Measurements from ENCODE around the gene PIGR.
"Not testable (repeated sequence)": the region's sequence is repeated elsewhere in the genome, so short reads cannot be mapped to it uniquely, and the experiment has no call there.

PIGR gene

GRCh38 chr1:206931709-206932108 lies 14.6 kb downstream of the PIGR start:
- DNase-seq (ENCODE audit: low read depth), result no peak
- Histone ChIP-seq H3K27me3 (replicated peaks; ENCODE audit: control insufficient read depth, insufficient read depth, low read length) (peaks cover 34% of the 10 kb centered on the region), H3K4me3 (ENCODE audit: low read length) (no peak overlapping the region)

DNA sequence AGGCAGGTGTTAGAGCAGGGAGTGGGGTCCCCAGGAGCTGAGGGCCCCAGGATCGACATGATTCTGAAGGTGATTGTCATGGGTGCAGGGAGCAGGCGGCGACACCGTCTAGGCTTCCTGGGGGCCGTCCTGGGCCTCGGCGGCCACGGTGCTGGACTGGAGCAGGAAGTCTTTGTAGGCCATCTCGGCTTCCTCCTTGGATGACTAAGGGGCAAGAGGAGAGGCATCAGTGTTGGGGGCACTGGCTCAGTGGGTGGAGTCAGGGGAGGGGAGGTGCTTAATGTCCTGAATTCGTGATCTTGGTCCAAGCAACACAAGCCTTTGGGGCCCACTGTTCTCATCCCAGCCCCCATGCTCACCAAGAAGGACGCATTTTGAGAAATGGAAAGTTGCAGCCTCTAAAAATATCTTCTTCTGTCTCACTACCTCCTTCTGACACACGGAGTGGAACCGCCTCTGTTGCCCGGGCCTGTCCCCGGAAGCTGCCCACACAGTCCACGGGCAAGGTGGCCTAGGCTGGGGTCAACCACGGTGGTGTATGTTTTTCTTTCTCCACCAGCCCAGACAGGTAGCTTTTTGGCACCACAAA lies 16.0 kb downstream of the PIGR start:
- Histone ChIP-seq H3K27me3 (replicated peaks; ENCODE audit: control insufficient read depth, insufficient read depth, low read length) (peaks cover 22% of the 10 kb centered on the region), H3K4me3 (ENCODE audit: low read length) (no peak overlapping the region), H3K36me3 (ENCODE audit: control insufficient read depth, insufficient read depth, low read length, severe bottlenecking) (no peaks in the 10 kb centered on the region), H3K4me1 (ENCODE audit: control insufficient read depth, insufficient read depth, low read length) (no peaks in the 10 kb centered on the region), H3K9me3 (ENCODE audit: control insufficient read depth, low read length) (no peaks in the 10 kb centered on the region), H3K9ac (ENCODE audit: low read length) (no peak overlapping the region)
- no peak for DNase-seq (ENCODE audit: low read depth)

More at GRCh38 chr1:206931709-206932108, 14.6 kb downstream of the PIGR start:
- H3K36me3 ChIP-seq (ENCODE audit: control insufficient read depth, insufficient read depth, low read length, severe bottlenecking), result no peaks in the 10 kb centered on the region
- no peaks in the 10 kb centered on the region for H3K9me3 ChIP-seq (ENCODE audit: control insufficient read depth, low read length)
- no peaks in the 10 kb centered on the region for H3K4me1 ChIP-seq (ENCODE audit: control insufficient read depth, insufficient read depth, low read length)
- no peak overlapping the region for H3K9ac ChIP-seq (ENCODE audit: low read length)

- no peaks in the 10 kb centered on the region for H3K4me1 ChIP-seq (ENCODE audit: control insufficient read depth, insufficient read depth, low read length)
- H3K9ac ChIP-seq (ENCODE audit: low read length), result no peak overlapping the region
- no peak for DNase-seq (ENCODE audit: low read depth)
- H3K9me3 ChIP-seq (ENCODE audit: control insufficient read depth, low read length), result no peaks in the 10 kb centered on the region
- H3K4me3 ChIP-seq (ENCODE audit: low read length), result no peak overlapping the region
- no peaks in the 10 kb centered on the region for H3K36me3 ChIP-seq (ENCODE audit: control insufficient read depth, insufficient read depth, low read length, severe bottlenecking)
- H3K27me3 ChIP-seq (replicated peaks; ENCODE audit: control insufficient read depth, insufficient read depth, low read length), result peaks cover 17% of the 10 kb centered on the region
Measured at GRCh38 chr1:206929524-206929923, 16.7 kb downstream of the PIGR start.

DNA sequence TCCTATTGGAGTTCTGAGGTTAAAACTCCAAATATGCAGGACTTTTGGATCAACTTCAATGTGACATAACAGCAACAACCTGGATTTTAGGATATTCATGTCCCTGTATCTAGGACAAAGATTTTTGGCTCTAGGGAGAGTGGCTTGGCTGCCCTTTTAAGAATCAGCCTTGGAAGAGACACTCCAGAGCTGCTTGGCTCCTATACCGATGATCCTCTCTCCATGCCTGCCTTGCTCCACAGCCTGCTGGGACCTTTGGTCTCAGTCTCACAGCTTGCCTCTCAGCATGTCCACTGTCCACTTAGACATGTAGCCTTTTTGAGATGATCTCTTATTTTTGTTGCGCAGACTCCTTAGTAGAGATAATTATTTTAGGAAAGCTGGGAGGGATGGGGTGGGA lies 20.0 kb downstream of the PIGR start:
- no peaks in the 10 kb centered on the region for H3K9me3 ChIP-seq (ENCODE audit: control insufficient read depth, low read length)
- H3K9ac ChIP-seq (ENCODE audit: low read length), result no peak overlapping the region
- no peak overlapping the region for H3K4me3 ChIP-seq (ENCODE audit: low read length)
- peaks cover 15% of the 10 kb centered on the region for H3K27me3 ChIP-seq (replicated peaks; ENCODE audit: control insufficient read depth, insufficient read depth, low read length)
- no peaks in the 10 kb centered on the region for H3K36me3 ChIP-seq (ENCODE audit: control insufficient read depth, insufficient read depth, low read length, severe bottlenecking)
- no peaks in the 10 kb centered on the region for H3K4me1 ChIP-seq (ENCODE audit: control insufficient read depth, insufficient read depth, low read length)
- DNase-seq (ENCODE audit: low read depth), result no peak

GRCh38 chr1:206925106-206925736 lies 21.0 kb downstream of the PIGR start:
- H3K27me3 ChIP-seq (replicated peaks; ENCODE audit: control insufficient read depth, insufficient read depth, low read length), result peaks cover 9% of the 10 kb centered on the region
- H3K36me3 ChIP-seq (ENCODE audit: control insufficient read depth, insufficient read depth, low read length, severe bottlenecking), result no peaks in the 10 kb centered on the region
- no peak for DNase-seq (ENCODE audit: low read depth)
- H3K4me1 ChIP-seq (ENCODE audit: control insufficient read depth, insufficient read depth, low read length), result no peaks in the 10 kb centered on the region
- H3K9ac ChIP-seq (ENCODE audit: low read length), result no peak overlapping the region
- H3K4me3 ChIP-seq (ENCODE audit: low read length), result no peak overlapping the region
- no peaks in the 10 kb centered on the region for H3K9me3 ChIP-seq (ENCODE audit: control insufficient read depth, low read length)

- H3K4me1 ChIP-seq (ENCODE audit: control insufficient read depth, insufficient read depth, low read length), result no peaks in the 10 kb centered on the region
- H3K27me3 ChIP-seq (replicated peaks; ENCODE audit: control insufficient read depth, insufficient read depth, low read length), result peaks cover 9% of the 10 kb centered on the region
- H3K4me3 ChIP-seq (ENCODE audit: low read length), result no peak overlapping the region
- H3K9me3 ChIP-seq (ENCODE audit: control insufficient read depth, low read length), result no peaks in the 10 kb centered on the region
- no peaks in the 10 kb centered on the region for H3K36me3 ChIP-seq (ENCODE audit: control insufficient read depth, insufficient read depth, low read length, severe bottlenecking)
- H3K9ac ChIP-seq (ENCODE audit: low read length), result no peak overlapping the region
- no peak for DNase-seq (ENCODE audit: low read depth)
Measured at GRCh38 chr1:206924592-206925105, 21.6 kb downstream of the PIGR start.

DNA sequence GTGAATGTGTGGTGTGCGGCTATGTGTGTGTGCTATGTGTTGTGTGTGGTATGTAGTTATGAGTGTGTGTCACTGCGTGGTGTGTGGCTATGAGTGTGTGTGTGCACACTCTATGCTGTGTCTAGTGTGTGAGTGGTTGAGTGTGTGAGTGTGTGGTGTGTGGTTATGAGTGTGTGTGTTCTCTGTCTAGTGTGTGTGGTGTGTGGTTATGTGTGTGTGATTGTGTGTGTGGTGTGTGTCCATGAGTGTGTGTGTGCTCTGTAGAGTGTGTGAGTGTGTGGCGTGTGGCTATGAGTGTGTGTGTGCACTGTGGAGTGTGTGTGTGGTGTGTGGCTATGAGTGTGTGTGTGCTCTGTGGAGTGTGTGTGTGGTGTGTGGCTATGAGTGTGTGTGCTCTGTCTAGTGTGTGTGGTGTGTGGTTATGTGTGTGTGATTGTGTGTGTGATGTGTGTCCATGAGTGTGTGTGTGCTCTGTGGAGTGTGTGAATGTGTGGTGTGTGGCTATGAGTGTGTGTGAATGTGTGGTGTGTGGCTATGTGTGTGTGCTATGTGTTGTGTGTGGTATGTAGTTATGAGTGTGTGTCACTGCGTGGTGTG lies 22.2 kb downstream of the PIGR start:
- not testable (repeated sequence) for H3K4me1 ChIP-seq (ENCODE audit: control insufficient read depth, insufficient read depth, low read length); H3K27me3 ChIP-seq (replicated peaks; ENCODE audit: control insufficient read depth, insufficient read depth, low read length); DNase-seq (ENCODE audit: low read depth); H3K36me3 ChIP-seq (ENCODE audit: control insufficient read depth, insufficient read depth, low read length, severe bottlenecking); H3K9me3 ChIP-seq (ENCODE audit: control insufficient read depth, low read length); H3K9ac ChIP-seq (ENCODE audit: low read length); H3K4me3 ChIP-seq (ENCODE audit: low read length)

GRCh38 chr1:206923009-206923960 lies 23.0 kb downstream of the PIGR start:
- DNase-seq (ENCODE audit: low read depth), result no peak
- no peaks in the 10 kb centered on the region for H3K9me3 ChIP-seq (ENCODE audit: control insufficient read depth, low read length)
- H3K4me1 ChIP-seq (ENCODE audit: control insufficient read depth, insufficient read depth, low read length), result no peaks in the 10 kb centered on the region
- peaks cover 9% of the 10 kb centered on the region for H3K27me3 ChIP-seq (replicated peaks; ENCODE audit: control insufficient read depth, insufficient read depth, low read length)
- H3K9ac ChIP-seq (ENCODE audit: low read length), result no peak overlapping the region
- no peaks in the 10 kb centered on the region for H3K36me3 ChIP-seq (ENCODE audit: control insufficient read depth, insufficient read depth, low read length, severe bottlenecking)
- H3K4me3 ChIP-seq (ENCODE audit: low read length), result no peak overlapping the region

- Histone ChIP-seq H3K4me3 (ENCODE audit: low read length) (no peak overlapping the region), H3K9ac (ENCODE audit: low read length) (no peak overlapping the region), H3K9me3 (ENCODE audit: control insufficient read depth, low read length) (no peaks in the 10 kb centered on the region), H3K36me3 (ENCODE audit: control insufficient read depth, insufficient read depth, low read length, severe bottlenecking) (no peaks in the 10 kb centered on the region), H3K4me1 (ENCODE audit: control insufficient read depth, insufficient read depth, low read length) (no peaks in the 10 kb centered on the region), H3K27me3 (replicated peaks; ENCODE audit: control insufficient read depth, insufficient read depth, low read length) (peaks cover 12% of the 10 kb centered on the region)
- no peak for DNase-seq (ENCODE audit: low read depth)
Measured at GRCh38 chr1:206922524-206922923, 23.7 kb downstream of the PIGR start.

- Histone ChIP-seq H3K9ac (ENCODE audit: low read length) (no peak within 1 kb of the TSS), H3K4me1 (ENCODE audit: control insufficient read depth, insufficient read depth, low read length) (no peaks in the 10 kb centered on the region), H3K9me3 (ENCODE audit: control insufficient read depth, low read length) (no peaks in the 10 kb centered on the region), H3K27me3 (replicated peaks; ENCODE audit: control insufficient read depth, insufficient read depth, low read length) (peaks cover 12% of the 10 kb centered on the region), H3K4me3 (ENCODE audit: low read length) (no peak within 1 kb of the TSS), H3K36me3 (ENCODE audit: control insufficient read depth, insufficient read depth, low read length, severe bottlenecking) (no peaks in the 10 kb centered on the region)
- no peak for DNase-seq (ENCODE audit: low read depth)
Measured at GRCh38 chr1:206921772-206922265, 24.4 kb downstream of the PIGR start, which contains the start of gene FCMR. TSS of gene FCMR (minus strand) at chr1:206921941. CDS start at chr1:206921854, 87 bp downstream.

All from adipocyte (in vitro differentiated cells).